ENCODE data around the gene TMBIM6. TPM values are rescaled to one million over a fixed set of nuclear protein-coding genes. Genes with fewer than 3 reads are reported as not detected.
A peak's percentile ranks its signal among the peaks of the same experiment; 100 is the strongest.

TMBIM6 gene
- total and polyA plus RNA-seq, 9 of the 15 experiments (the other 6 are each of a cell fraction or from before 2014, with no cell fraction given) = 147 to 1,288 (median 352) TPM

DNA sequence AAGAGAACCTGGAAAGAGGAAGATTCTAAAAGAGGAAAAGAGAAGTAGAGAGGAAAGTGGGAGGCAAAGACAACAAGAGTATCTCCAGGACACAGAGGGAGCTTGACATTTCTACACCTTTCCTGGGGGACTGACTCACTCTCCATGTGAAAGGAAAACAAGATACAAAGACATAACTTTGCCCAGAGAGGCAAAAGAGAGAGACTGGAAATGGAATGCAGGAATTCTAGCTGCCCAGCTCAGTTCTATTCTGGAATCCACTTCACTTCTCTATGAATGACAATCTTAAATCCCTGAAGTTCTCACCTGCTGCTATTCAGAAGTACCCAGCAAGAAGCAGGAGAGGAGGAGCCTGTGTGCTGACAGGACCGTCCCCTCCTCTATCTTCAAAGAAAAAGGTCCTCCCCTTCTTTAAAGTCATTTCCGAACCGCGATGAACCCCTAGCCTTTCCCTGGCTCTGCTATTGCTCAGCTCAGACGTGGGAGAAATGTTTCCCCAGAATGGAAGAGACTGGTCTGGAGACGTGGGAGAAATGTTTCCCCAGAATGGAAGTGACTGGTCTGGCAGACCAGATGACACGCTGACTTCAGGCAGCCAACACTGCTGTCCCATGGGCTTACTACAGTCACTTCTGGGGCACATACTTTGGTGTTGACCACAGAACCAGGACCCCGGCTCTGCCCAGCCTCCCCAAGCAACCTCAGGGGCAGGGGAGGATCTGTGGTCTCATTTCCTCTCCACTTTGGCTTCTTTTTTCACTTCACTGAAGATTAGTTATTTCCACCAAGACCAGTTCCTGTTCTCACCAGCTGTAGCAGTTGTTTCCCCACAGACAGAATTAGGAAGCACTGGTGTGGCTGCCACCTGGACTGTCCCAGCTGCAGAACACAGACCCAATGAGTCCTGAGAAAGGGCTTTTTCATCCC, 42.5 kb upstream of the TMBIM6 start:
- Histone ChIP-seq H2AFZ (ENCODE audit: low read depth, low read length) (peak overlapping the region; percentile 54), H3K4me1 (replicated peaks in 1 of 2; ENCODE audit: control insufficient read depth in 2 of 2, insufficient read depth in 2 of 2, low read length in 2 of 2) (peaks cover 0 to 33% of the 10 kb centered on the region in 2 experiments; a peak in 4 of 5 replicates), H3K27me3 (ENCODE audit: control insufficient read depth in 2 of 2, insufficient read depth in 2 of 2, low read length in 2 of 2) (no peaks in the 10 kb centered on the region), H3K79me2 (ENCODE audit: control insufficient read depth, insufficient read depth, low read length) (no peaks in the 10 kb centered on the region), H3K36me3 (ENCODE audit: control insufficient read depth, insufficient read depth, low read length) (no peaks in the 10 kb centered on the region), H4K20me1 (replicated peaks; ENCODE audit: control insufficient read depth, insufficient read depth, low read length) (peaks cover 1% of the 10 kb centered on the region; the same call in 1 of the 2 replicates), H3K4me2 (ENCODE audit: insufficient read depth, low read length) (peak overlapping the region; percentile 63), H3K27ac (ENCODE audit: extremely low read depth, low read depth, low read length) (peak overlapping the region; percentile 46; the same call in 2 of the 3 replicates), H3K9me1 (ENCODE audit: control insufficient read depth, insufficient read depth, low read length) (no peaks in the 10 kb centered on the region), H3K9me3 (replicated peaks; ENCODE audit: control insufficient read depth, insufficient read depth, low read depth, low read length) (no peaks in the 10 kb centered on the region), H3K4me3 (no peak overlapping the region), H3K9ac (ENCODE audit: insufficient read depth in 1 of 2, low read depth in 2 of 2, low read length in 2 of 2) (peak overlapping the region; percentile 27 to 69; a peak in 1 of 4 replicates)
- DNase-seq (ENCODE audit: extremely low read depth in 1 of 4, low spot score in 3 of 4) (peak in 2 of 4 experiments; percentile 36 to 43), ATAC-seq (peak; percentile 77), FAIRE-seq (peak; percentile 52)
- intact Hi-C loops (cut with micrococcal nuclease) = no loop called here
- in situ Hi-C loops (cut with MboI) = no loop called here
- no TSS peak for BruUV-seq (replicated peaks)
- POLR2A ChIA-PET = interaction anchor here (0.7 to 1.7 kb wide), 4 partner anchors 10 to 58 kb away, joined by 3 to 7 read pairs (median 4); no protein-coding TSS in a partner anchor
- WGBS (ENCODE audit: insufficient coverage, low coverage, missing lambda C conversion rate) = 8% methylated on average over 8 of the region's 8 CpGs
- CTCF ChIA-PET (ENCODE audit: low intra/inter-chr PET ratio) = no interaction called here
- no peak for TF ChIP-seq ZNF282 (CRISPR knock-in tag; IDR thresholded peaks at IDR 0.05)
- no peak for TF ChIP-seq KLF16 (IDR thresholded peaks at IDR 0.05)
- TF ChIP-seq ZNF280B (CRISPR knock-in tag; IDR thresholded peaks at IDR 0.05) = no peak
- TF ChIP-seq TAF1 (IDR thresholded peaks at IDR 0.05; ENCODE audit: control insufficient read depth, extremely low read depth, insufficient read depth, low read length, severe bottlenecking) = no peak
- TF ChIP-seq ZNF449 (CRISPR knock-in tag; IDR thresholded peaks at IDR 0.05) = no peak
- TF ChIP-seq GABPB2 (CRISPR knock-in tag; conservative IDR thresholded peaks at IDR 0.05) = no peak
- TF ChIP-seq JUND (IDR thresholded peaks at IDR 0.05; ENCODE audit: borderline replicate concordance, low read depth, low read length) = peak; percentile 47; the same call in 1 of the 2 replicates
- TF ChIP-seq JUND (tag; IDR thresholded peaks at IDR 0.05; ENCODE audit: borderline replicate concordance, low read depth, low read length) = no peak
- TF ChIP-seq TAF9B (IDR thresholded peaks at IDR 0.05; ENCODE audit: partially characterized antibody) = no peak
- peak in 1 of 2 experiments; percentile 89; a peak in 2 of 4 replicates for TF ChIP-seq ETV6 (IDR thresholded peaks at IDR 0.05; ENCODE audit: borderline replicate concordance in 1 of 2, low read depth in 2 of 2, low read length in 1 of 2)
- TF ChIP-seq ETV6 (CRISPR knock-in tag; IDR thresholded peaks at IDR 0.05; ENCODE audit: borderline replicate concordance) = no peak
- no peak for TF ChIP-seq E2F5 (CRISPR knock-in tag; IDR thresholded peaks at IDR 0.05)
- no peak for TF ChIP-seq SMARCB1 (IDR thresholded peaks at IDR 0.05; ENCODE audit: insufficient read length, low read depth)
- TF ChIP-seq SMARCA4 (IDR thresholded peaks at IDR 0.05) = peak; percentile 42

All from K562 (cell line).